WERI-Rb-1 (cell line): ENCODE measurements around the gene CHST7.

ENCODE experiments used
- DNase-seq: peaks from one replicate; pipeline ENCODE4 v3.0.0-alpha.2; 2020
- H3K27ac ChIP-seq: fragments of 250-450 bp; sonication (Bioruptor Pico); 2 replicates; pipeline ENCODE4 v1.5.1; 2020; ENCODE audit warnings: mild to moderate bottlenecking, moderate library complexity
- H3K27me3 ChIP-seq: fragments of 250-450 bp; sonication (Bioruptor Pico); 2 replicates; pipeline ENCODE4 v1.5.1; 2021; ENCODE audit warnings: mild to moderate bottlenecking, low read depth, moderate library complexity; ENCODE audit not compliant: insufficient read depth, severe bottlenecking
- H3K36me3 ChIP-seq: fragments of 250-450 bp; sonication (Bioruptor Pico); 2 replicates; pipeline ENCODE4 v1.5.1; 2020; ENCODE audit warnings: mild to moderate bottlenecking, moderate library complexity
- H3K4me3 ChIP-seq: 2 replicates; pipeline ENCODE4 v1.5.1; 2011; ENCODE audit warnings: low read depth, mild to moderate bottlenecking, control low read depth, low read length
- H3K9me3 ChIP-seq: fragments of 250-450 bp; sonication (Bioruptor Pico); 2 replicates; pipeline ENCODE4 v1.5.1; 2021; ENCODE audit warnings: mild to moderate bottlenecking, moderate library complexity; ENCODE audit not compliant: severe bottlenecking
- CTCF ChIP-seq: IDR thresholded peaks from 2 replicates; pipeline ENCODE4 v1.5.1; 2011; ENCODE audit warnings: low read depth, mild to moderate bottlenecking, control low read depth, inconsistent platforms, low read length

CHST7 gene

GRCh38 chrX:46545111-46546005 lies 28.2 kb upstream of the CHST7 start, which contains the start of gene ZNF674:
Gene ZNF674 (minus strand): TSS chrX:46545421. CDS start chrX:46542087, 3,334 bp downstream.
- H3K4me3 ChIP-seq: peak within 1 kb of the TSS; percentile 93
- H3K27me3 ChIP-seq: no peaks in the 10 kb centered on the region
- no peaks in the 10 kb centered on the region for H3K9me3 ChIP-seq
- peak; percentile 90 for DNase-seq
- H3K36me3 ChIP-seq: peaks cover 6% of the 10 kb centered on the region
- TF ChIP-seq CTCF: peak; percentile 52
- peak within 1 kb of the TSS; percentile 81 for H3K27ac ChIP-seq

DNA sequence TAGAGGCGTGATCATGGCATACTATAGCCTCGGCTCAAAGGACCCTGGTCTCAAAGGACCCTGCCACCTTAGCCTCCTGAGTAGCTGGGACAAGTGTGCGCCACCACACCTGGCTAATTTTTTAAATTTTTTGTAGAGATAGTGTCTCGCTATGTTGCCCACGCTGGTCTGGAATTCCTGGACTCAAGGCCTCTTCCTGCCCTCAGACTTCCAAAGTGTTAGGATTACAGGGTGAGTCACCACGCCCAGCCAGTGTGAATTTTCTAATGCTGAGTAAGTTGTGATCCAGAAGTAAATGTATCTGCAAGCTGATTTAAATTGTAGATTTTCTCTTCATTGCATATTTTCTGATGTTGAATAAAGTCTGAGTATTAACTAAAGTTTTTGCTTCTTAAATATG lies 25.7 kb upstream of the CHST7 start:
- H3K36me3 ChIP-seq: peaks cover 6% of the 10 kb centered on the region
- H3K9me3 ChIP-seq: no peaks in the 10 kb centered on the region
- H3K27me3 ChIP-seq: no peaks in the 10 kb centered on the region
- no peak for TF ChIP-seq CTCF
- no peak overlapping the region for H3K27ac ChIP-seq
- H3K4me3 ChIP-seq: no peak overlapping the region
- no peak for DNase-seq

DNA sequence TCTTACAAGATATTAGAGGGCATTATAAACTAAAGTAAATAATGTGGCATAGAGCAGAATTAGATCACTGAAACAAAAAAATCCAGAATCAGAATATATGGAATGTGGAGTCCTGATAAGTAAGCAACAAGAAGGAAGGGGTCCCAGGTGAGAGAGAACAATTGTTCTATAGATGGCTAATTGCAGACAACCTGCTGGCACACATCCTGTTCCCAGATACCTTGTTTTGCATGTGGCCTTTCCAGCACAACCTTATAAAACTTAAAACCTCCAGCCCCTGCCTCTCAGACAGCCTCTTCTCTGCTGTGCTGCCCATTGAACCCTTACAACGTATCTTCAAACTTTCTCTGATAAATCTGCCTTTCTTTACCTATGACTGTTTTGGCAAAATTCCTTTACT lies 23.7 kb upstream of the CHST7 start:
- no peak overlapping the region for H3K27ac ChIP-seq

DNA sequence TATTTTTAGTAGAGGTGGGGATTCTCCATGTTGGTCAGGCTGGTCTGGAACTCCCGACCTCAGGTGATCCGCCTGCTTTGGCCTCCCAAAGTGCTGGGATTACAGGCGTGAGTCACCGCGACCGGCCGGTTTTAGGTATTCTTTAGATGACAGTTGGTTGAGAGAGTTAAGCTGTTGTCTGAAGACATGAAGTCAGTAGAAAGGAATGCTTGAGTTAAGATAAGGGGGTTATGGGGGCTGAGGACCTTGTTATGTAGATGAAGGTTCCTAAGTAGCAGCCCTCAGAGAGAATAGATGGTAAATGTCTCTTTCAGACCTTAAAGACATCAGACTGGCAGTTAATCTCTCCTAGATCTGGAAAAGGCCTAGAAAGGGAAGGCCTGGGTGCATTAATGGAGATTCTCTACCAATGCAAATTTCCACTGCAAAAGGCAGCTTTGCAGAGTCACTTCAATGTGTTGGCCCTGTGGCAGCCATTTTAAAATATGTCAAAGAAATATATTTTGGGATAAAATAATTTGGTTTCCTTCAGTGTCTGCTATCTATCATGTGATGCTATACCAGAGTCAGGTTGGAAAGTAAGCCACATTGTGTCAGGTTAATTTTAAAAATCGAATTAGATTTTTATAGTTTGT lies 22.0 kb upstream of the CHST7 start:
- Histone ChIP-seq H3K27ac (no peak overlapping the region), H3K9me3 (no peaks in the 10 kb centered on the region), H3K36me3 (peaks cover 4% of the 10 kb centered on the region; the same call in 1 of the 2 replicates), H3K4me3 (no peak overlapping the region), H3K27me3 (no peaks in the 10 kb centered on the region)
- DNase-seq: peak; percentile 24
- no peak for TF ChIP-seq CTCF

More for the DNA sequence above, 23.7 kb upstream of the CHST7 start:
- no peak for TF ChIP-seq CTCF
- Histone ChIP-seq H3K27me3 (no peaks in the 10 kb centered on the region), H3K9me3 (no peaks in the 10 kb centered on the region), H3K36me3 (peaks cover 6% of the 10 kb centered on the region), H3K4me3 (no peak overlapping the region)
- no peak for DNase-seq

DNA sequence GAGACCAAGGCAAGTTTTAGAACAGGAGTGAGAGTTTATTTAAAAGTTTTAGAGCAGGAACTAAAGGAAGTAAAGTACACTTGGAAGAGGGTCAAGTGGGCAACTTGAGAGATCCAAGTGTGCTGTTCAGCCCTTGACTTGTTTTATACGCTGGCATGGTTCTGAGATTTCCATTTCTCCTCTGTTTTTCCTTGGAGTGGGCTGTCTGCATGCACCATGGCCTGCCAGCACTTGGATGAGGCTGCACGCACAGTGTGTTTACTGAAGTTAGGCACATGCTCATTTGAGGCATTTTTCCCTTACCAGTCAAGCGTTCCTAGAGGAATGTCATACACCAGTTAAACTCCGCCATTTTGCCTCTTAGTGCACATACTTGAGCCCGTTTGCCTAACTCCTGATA lies 19.6 kb upstream of the CHST7 start:
- H3K27me3 ChIP-seq: no peaks in the 10 kb centered on the region
- H3K27ac ChIP-seq: no peak overlapping the region
- TF ChIP-seq CTCF: no peak
- DNase-seq: no peak
- H3K4me3 ChIP-seq: no peak overlapping the region
- H3K36me3 ChIP-seq: no peaks in the 10 kb centered on the region
- H3K9me3 ChIP-seq: no peaks in the 10 kb centered on the region
